Suppressor macrophage treated with lipopolysaccharide for 4 hours (primary cell): ENCODE measurements around the gene NBEAL2.

Experiments
- DNase-seq: peaks from one replicate; pipeline ENCODE4 v3.0.0-alpha.2; 2020

The NBEAL2 gene

GRCh38 chr3:46943237-46944187, 36.0 kb upstream of the NBEAL2 start:
- DNase-seq, result no peak

GRCh38 chr3:46944191-46944590, 35.3 kb upstream of the NBEAL2 start:
- no peak for DNase-seq

DNA sequence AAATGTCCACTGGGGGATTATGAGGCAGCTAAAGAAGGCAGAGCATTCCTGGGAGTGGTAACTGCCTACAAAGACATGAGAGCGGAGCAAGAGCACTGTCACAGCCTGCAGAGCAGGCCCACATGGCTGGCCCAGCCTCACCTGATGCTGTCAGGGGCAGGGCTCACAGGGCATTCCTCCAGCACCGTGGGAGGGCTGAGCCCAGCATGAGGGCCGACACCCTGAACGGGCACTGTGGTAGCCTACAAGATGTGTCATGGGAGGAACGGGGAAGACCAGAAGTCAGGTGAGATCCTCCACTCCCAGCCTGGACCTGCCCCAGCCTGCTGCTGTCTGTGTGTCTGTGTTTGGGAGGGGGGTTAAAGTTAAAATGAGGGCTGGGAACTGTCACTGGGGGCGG, 33.0 kb upstream of the NBEAL2 start:
- no peak for DNase-seq

DNA sequence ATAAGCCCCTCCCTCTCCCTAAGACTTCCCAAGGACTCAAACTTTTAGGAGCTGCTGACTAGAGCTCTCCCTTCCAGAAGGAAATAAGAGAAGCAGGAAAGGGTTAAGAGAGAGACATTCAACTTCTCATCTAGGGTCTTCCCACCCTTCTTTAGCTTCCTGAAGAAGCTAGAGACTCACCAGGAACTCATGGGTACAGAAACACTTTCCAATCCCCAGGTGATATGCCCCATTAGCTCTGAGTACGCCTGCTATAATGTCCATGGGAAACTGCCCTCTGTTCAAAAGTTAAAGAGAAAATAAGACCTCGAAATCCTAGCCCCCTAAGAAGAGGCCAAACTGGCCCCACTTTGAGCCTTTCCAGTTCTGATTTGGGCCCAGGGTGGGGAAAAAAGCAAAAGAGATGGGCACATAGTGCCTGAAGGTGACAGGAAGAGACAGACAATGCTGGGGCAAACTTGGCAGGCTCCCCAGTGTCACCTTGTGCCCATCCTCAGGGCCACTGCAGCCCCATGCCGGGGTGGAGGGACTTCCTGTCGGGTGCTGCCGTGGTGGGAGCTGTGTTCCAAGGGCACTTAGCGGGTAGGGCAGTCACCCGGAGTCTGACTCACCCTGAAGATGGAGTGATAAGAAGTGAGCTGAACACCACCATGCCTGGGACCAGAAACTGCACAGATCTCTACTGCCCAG, 32.5 kb upstream of the NBEAL2 start:
- no peak for DNase-seq

- DNase-seq, result no peak
Observed at GRCh38 chr3:46947546-46947901, 31.9 kb upstream of the NBEAL2 start.

GRCh38 chr3:46947981-46948791, 31.3 kb upstream of the NBEAL2 start:
- DNase-seq, result peak; percentile 85

GRCh38 chr3:46948830-46949671, 30.4 kb upstream of the NBEAL2 start:
- peak; percentile 76 for DNase-seq

GRCh38 chr3:46950177-46950576, 29.3 kb upstream of the NBEAL2 start:
- no peak for DNase-seq

DNA sequence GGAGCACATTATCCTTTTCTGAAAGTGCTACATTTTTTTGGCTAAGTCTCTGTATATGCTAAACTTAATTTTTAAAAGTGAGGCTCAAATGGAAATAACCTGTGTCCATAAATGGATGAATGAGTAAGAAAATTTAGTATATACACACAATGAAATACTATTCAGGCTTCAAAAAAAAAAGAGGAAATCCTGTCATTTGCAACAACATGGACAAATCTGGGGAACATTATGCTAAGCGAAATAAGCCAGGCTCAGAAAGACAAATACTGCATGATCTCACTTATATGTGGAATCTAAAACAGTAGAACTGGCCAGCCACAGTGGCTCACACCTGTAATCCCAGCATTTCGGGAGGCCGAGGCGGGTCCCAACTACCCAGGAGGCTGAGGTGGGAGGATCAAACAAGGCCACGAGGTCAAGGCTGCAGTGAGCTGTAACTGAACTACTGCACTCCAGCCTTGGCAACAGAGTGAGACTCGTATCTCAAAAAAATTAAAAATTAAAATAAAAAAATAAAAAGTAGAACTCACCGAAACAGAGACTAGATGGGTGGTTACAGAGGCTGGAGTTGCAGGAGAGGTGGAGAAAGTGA, 28.7 kb upstream of the NBEAL2 start:
- DNase-seq, result no peak

GRCh38 chr3:46952813-46953212, 26.7 kb upstream of the NBEAL2 start:
- no peak for DNase-seq

DNA sequence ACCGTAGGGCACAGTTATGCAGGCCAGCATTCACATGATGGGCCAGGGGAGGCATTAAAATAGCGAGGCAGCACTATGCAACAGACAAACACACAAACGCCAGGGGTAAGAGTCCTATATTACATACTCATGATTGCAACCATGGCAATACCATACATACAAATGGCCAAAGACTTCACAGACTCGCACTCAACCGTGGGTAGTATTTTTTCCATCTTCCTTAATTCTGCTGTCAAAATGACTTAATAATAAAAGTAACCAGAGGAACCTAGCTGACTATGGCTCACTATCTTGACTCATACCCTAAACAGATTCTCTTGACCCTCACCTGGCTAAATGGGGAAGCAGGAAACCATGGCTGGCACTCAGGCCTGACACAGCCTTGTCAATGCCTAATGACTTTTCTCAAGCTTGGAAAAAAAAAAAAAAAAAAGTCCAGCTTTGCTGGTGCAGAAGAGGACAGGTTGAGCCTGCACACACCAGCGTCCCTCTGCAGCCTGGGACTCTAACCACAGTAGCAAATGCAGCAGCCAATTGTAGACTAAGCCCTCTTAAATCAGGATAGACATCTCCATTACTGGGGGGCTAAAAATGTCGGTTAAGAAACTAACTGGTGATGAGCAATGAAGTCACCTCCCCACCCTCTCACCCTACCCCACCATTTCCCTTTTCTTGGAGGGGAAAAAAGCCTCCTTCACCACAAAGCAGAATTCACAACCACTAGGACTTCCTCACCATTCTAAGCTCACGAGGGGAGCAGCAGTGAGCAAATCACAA, 26.0 kb upstream of the NBEAL2 start:
- peak; percentile 71 for DNase-seq

GRCh38 chr3:46954178-46954577, 25.3 kb upstream of the NBEAL2 start:
- no peak for DNase-seq

DNA sequence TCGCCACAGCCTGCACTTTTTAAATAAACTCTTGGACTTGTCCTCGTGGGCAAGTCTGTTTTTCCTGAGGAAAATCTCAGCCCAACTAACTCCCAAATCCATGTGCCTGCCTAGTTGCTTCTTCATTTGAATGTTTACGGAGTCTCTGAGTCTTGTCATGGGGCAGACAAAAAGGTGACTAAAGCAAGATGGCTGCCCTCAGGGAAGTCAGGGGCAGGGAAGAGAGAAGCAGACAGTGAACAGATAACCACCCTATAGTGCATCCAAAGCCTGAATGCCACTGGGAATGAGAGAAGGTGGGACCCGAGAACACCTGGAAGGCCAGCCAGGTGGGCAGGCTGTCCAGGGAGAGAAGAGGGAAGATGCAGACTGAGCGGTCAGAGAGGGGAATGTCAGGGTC, 24.3 kb upstream of the NBEAL2 start:
- no peak for DNase-seq

DNA sequence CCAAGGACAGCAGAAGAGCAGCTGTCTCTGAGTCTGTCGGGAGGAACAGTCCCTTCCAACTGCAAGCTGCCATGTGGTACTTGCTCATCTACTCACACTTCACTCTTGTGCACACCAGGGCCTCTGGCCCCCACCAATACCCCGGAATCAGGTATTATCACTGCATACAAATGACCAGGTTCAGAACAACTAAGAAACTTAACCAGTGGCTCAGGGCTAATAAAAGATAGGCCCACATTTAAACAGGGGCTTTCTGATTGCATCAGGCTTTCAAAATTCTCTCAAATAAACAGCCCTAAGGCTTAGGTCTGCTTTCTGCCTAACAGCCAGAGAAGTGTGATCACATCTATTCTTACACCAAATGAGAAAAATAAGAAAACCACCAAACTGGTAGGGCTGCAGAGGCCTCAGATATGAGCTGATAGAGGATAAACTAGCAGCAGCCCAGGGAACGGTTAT, 23.6 kb upstream of the NBEAL2 start:
- no peak for DNase-seq

- no peak for DNase-seq
Observed at GRCh38 chr3:46957092-46957820, 22.2 kb upstream of the NBEAL2 start.

GRCh38 chr3:46958467-46959160, 20.9 kb upstream of the NBEAL2 start:
- no peak for DNase-seq

GRCh38 chr3:46959161-46959511, 20.3 kb upstream of the NBEAL2 start:
- DNase-seq, result peak; percentile 57

GRCh38 chr3:46960081-46960701, 19.3 kb upstream of the NBEAL2 start:
- DNase-seq, result peak; percentile 71

DNA sequence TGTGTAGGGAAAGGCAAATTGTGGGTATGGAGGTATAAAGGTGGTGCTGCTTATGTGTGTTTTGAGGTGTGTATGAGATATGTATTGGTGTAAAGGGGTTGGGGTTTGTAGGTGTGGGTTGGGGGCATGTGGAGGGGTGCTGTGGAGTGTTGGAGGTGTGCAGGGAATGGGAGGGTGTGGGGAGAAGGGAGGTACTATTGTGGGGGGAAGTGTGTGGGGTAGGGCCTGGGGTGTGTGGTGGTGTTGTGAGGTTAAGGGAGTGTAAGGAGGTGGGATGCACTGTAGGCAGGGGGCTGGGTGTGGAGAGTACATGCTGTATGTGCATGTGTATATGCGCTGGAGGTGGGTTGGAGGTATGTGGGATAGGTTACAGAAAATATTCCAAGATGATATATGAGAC, 18.6 kb upstream of the NBEAL2 start:
- DNase-seq, result no peak
